HG03571 (cell line): ENCODE measurements around the gene DCLK2.

Source experiments
- ATAC-seq: cut with Tn5 transposase; IDR thresholded peaks from one replicate; pipeline ENCODE4 v1.9.1; 2021; ENCODE audit not compliant: unreplicated experiment

The DCLK2 gene

GRCh38 chr4:150234246-150234645 lies 156.0 kb downstream of the DCLK2 start:
- ATAC-seq = no peak

- no peak for ATAC-seq
Measured at GRCh38 chr4:150235317-150235716, 157.1 kb downstream of the DCLK2 start.

GRCh38 chr4:150235808-150236271 lies 157.6 kb downstream of the DCLK2 start:
- no peak for ATAC-seq

- ATAC-seq = no peak
Measured at GRCh38 chr4:150236626-150237025, 158.4 kb downstream of the DCLK2 start.

GRCh38 chr4:150237110-150237872 lies 159.0 kb downstream of the DCLK2 start:
- no peak for ATAC-seq

- ATAC-seq = no peak
Measured at GRCh38 chr4:150238591-150238990, 160.3 kb downstream of the DCLK2 start.

- no peak for ATAC-seq
Measured at GRCh38 chr4:150240011-150240410, 161.8 kb downstream of the DCLK2 start.

GRCh38 chr4:150242820-150243458 lies 164.7 kb downstream of the DCLK2 start:
- no peak for ATAC-seq

- ATAC-seq = no peak
Measured at GRCh38 chr4:150243932-150244331, 165.7 kb downstream of the DCLK2 start.

- no peak for ATAC-seq
Measured at GRCh38 chr4:150244600-150244999, 166.4 kb downstream of the DCLK2 start.

- ATAC-seq = no peak
Measured at GRCh38 chr4:150247184-150247583, 168.9 kb downstream of the DCLK2 start.

- no peak for ATAC-seq
Measured at GRCh38 chr4:150248181-150248580, 169.9 kb downstream of the DCLK2 start.

GRCh38 chr4:150250293-150250997 lies 172.2 kb downstream of the DCLK2 start:
- no peak for ATAC-seq

- ATAC-seq = no peak
Measured at GRCh38 chr4:150250998-150251651, 172.9 kb downstream of the DCLK2 start.

- ATAC-seq = no peak
Measured at GRCh38 chr4:150251752-150252190, 173.5 kb downstream of the DCLK2 start.

GRCh38 chr4:150252306-150252705 lies 174.1 kb downstream of the DCLK2 start:
- no peak for ATAC-seq

- no peak for ATAC-seq
Measured at GRCh38 chr4:150252741-150253140, 174.5 kb downstream of the DCLK2 start.

GRCh38 chr4:150253416-150253815 lies 175.2 kb downstream of the DCLK2 start:
- no peak for ATAC-seq

GRCh38 chr4:150253965-150254630 lies 175.9 kb downstream of the DCLK2 start:
- ATAC-seq = no peak

- ATAC-seq = no peak
Measured at GRCh38 chr4:150255610-150256224, 177.5 kb downstream of the DCLK2 start.
